HepG2 (cell line): Measurements from ENCODE around the gene LEPR. TPM values are rescaled to one million over a fixed set of nuclear protein-coding genes. Genes with fewer than 3 reads are reported as not detected.
A peak's percentile ranks its signal among the peaks of the same experiment; 100 is the strongest.

ENCODE experiments used
- ATAC-seq: fragments of 200-7000 bp; cut with Tn5 transposase; 3 replicates; pipeline ENCODE4 v1.9.1; 2020; ENCODE audit warnings: mild to moderate bottlenecking, moderate library complexity
- BruUV-seq: library from RNA; stranded (reverse); fragments of 400-500 nt; replicated peaks from 2 replicates; lab custom pipeline; 2021; lab: Mats Ljungman, UMichigan
- CTCF ChIA-PET: fragments of 300-600 bp; formaldehyde crosslinking; extraction: SDS; loops from one replicate; lab custom pipeline; 2021; ENCODE audit warnings: low total read pairs, inconsistent platforms, low intra/inter-chr PET ratio; lab: Yijun Ruan, JAX
- POLR2A ChIA-PET: fragments of 350-600 bp; sonication (Branson Sonifier 250); formaldehyde crosslinking; loops from one replicate; lab custom pipeline; 2020; ENCODE audit warnings: antibody characterized with exemption, inconsistent platforms; lab: Yijun Ruan, JAX
- DNase-seq: peaks from one replicate; pipeline ENCODE4 v3.0.0-alpha.2; 2015; ENCODE audit warnings: low spot score
- FAIRE-seq: peaks from 3 replicates; lab custom pipeline; 2011; peaks lifted over from hg19 to GRCh38; lab: Jason Lieb, UNC
- H2AFZ ChIP-seq: one replicate; pipeline ENCODE4 v1.6.1; 2011; ENCODE audit warnings: low read length, inconsistent platforms
- H3K27ac ChIP-seq: fragments of 300-600 bp; 3 replicates; pipeline ENCODE4 v1.8.0; 2011; ENCODE audit warnings: mixed run types, mild to moderate bottlenecking, mixed read lengths, low read length, inconsistent platforms; ENCODE audit not compliant: insufficient read depth; ENCODE audit errors: extremely low read length
- H3K27me3 ChIP-seq, 2 experiments: fragments of 200-600 bp in 1 of 2; 2 replicates in 1 of 2; 3 replicates in 1 of 2; pipeline versions ENCODE4 v1.6.0 to v1.8.0; 2011; ENCODE audit warnings: low read length in 2 of 2, mild to moderate bottlenecking in 2 of 2, moderate library complexity in 2 of 2, inconsistent platforms in 1 of 2; ENCODE audit not compliant: insufficient read depth in 2 of 2, control insufficient read depth in 1 of 2
- H3K36me3 ChIP-seq, 2 experiments: fragments of 200-600 bp in 1 of 2; replicated peaks in 1 of 2; 2 replicates in 1 of 2; 3 replicates in 1 of 2; pipeline versions ENCODE4 v1.5.1 to v1.8.0; 2011; ENCODE audit warnings: low read length in 2 of 2, inconsistent platforms in 1 of 2; ENCODE audit not compliant: insufficient read depth in 2 of 2, control insufficient read depth in 1 of 2
- H3K4me1 ChIP-seq: 2 replicates; pipeline ENCODE4 v1.5.1; 2012; ENCODE audit warnings: low read length, inconsistent platforms; ENCODE audit not compliant: insufficient read depth
- H3K4me2 ChIP-seq: 2 replicates; pipeline ENCODE4 v1.6.0; 2011; ENCODE audit warnings: low read depth, low read length, inconsistent platforms
- H3K4me3 ChIP-seq, 3 experiments: fragments of 200-600 bp in 1 of 3; sonication (generic), shearing (Covaris generic) in 1 of 3; replicated peaks in 1 of 3; 2 replicates each; pipeline ENCODE4 v1.5.1; 2011 to 2016; ENCODE audit warnings: low read length in 3 of 3, inconsistent platforms in 2 of 3, low read depth in 2 of 3, mild to moderate bottlenecking in 2 of 3, control low read depth in 1 of 3, mixed read lengths in 1 of 3; ENCODE audit not compliant: insufficient read depth in 1 of 3
- H3K79me2 ChIP-seq: one replicate; pipeline ENCODE4 v1.6.1; 2011; ENCODE audit warnings: low read length, inconsistent platforms; ENCODE audit not compliant: insufficient read depth
- H3K9ac ChIP-seq: 2 replicates; pipeline ENCODE4 v1.6.0; 2011; ENCODE audit warnings: mild to moderate bottlenecking, low read depth, low read length, inconsistent platforms; ENCODE audit not compliant: insufficient read depth
- H3K9me3 ChIP-seq: 2 replicates; pipeline ENCODE4 v1.5.1; 2012; ENCODE audit warnings: mild to moderate bottlenecking, low read length
- H4K20me1 ChIP-seq: 2 replicates; pipeline ENCODE4 v1.6.0; 2011; ENCODE audit warnings: inconsistent platforms, mild to moderate bottlenecking, low read length, moderate library complexity; ENCODE audit not compliant: insufficient read depth
- POLR2A ChIP-seq, 2 experiments: IDR thresholded peaks; 2 replicates each; pipeline ENCODE4 v1.6.1; 2011; ENCODE audit warnings: low read depth in 2 of 2, low read length in 2 of 2, mild to moderate bottlenecking in 1 of 2, moderate library complexity in 1 of 2; ENCODE audit not compliant: insufficient read depth in 1 of 2
- SIN3A ChIP-seq: IDR thresholded peaks from 2 replicates; pipeline ENCODE4 v1.6.1; 2011; ENCODE audit warnings: low read depth, mild to moderate bottlenecking, control low read depth, low read length, borderline replicate concordance
- TARDBP ChIP-seq: sonication (generic); formaldehyde crosslinking; IDR thresholded peaks from 2 replicates; pipeline ENCODE4 v1.8.0; 2022; ENCODE audit warnings: mild to moderate bottlenecking, missing genetic modification reagents
- ZNF674 ChIP-seq: sonication (generic); formaldehyde crosslinking; IDR thresholded peaks from 2 replicates; pipeline ENCODE4 v1.5.0; 2020; ENCODE audit warnings: low read depth, mild to moderate bottlenecking, missing genetic modification reagents
- WGBS: methylation state at CpG from one replicate; pipeline ENCODE4 v1.1.6; 2017; ENCODE audit warnings: low lambda C conversion rate; 5-methylcytosine and 5-hydroxymethylcytosine counted together
- in situ Hi-C: cut with HindIII; loops from 2 replicates; pipeline ENCODE4 v1.10.0; 2017; ENCODE audit warnings: low pct_unique_long_range_greater_than_20kb; ENCODE audit not compliant: extremely low pct_ligation_motif_present
- intact Hi-C: fragments of 100-400 bp; cut with micrococcal nuclease; formaldehyde crosslinking; loops from one replicate; pipeline ENCODE4 v1.10.0; 2022; ENCODE audit not compliant: unreplicated experiment
- polyA plus RNA-seq, 8 experiments: library from polyadenylated mRNA; depleted of rRNA in 3 of 8; stranded (reverse) in 7 of 8; unstranded in 1 of 8; fragments of >200 nt; fragmentation: Illumina TruSeq in 4 of 8; extraction: Trizol in 4 of 8; gene quantifications; 2 replicates each; pipeline versions ENCODE4 v1.2.1 to v1.2.3, GENCODE V29; 2011 to 2016; ENCODE audit warnings: low read depth in 4 of 8, missing spikeins in 1 of 8, mixed read lengths in 1 of 8; ENCODE audit not compliant: insufficient read depth in 1 of 8
- total RNA-seq, 5 experiments: library from RNA; depleted of rRNA; stranded (reverse); fragments of >200 nt; fragmentation: Illumina TruSeq; extraction: Trizol; gene quantifications; 2 replicates each; pipeline ENCODE4 v1.2.3, GENCODE V29; 2016; ENCODE audit warnings: low read depth in 1 of 5
- TF ChIP-seq, protein P1 (sequence below): sonication (generic); formaldehyde crosslinking; IDR thresholded peaks from 2 replicates; pipeline ENCODE4 v1.8.1; 2023; ENCODE audit warnings: mild to moderate bottlenecking, missing genetic modification reagents, borderline replicate concordance

LEPR gene
- total and polyA plus RNA-seq, 2 of the 13 experiments (the other 11 are each of a cell fraction or from before 2014, with no cell fraction given) = 0.60 to 1.7 TPM

DNA sequence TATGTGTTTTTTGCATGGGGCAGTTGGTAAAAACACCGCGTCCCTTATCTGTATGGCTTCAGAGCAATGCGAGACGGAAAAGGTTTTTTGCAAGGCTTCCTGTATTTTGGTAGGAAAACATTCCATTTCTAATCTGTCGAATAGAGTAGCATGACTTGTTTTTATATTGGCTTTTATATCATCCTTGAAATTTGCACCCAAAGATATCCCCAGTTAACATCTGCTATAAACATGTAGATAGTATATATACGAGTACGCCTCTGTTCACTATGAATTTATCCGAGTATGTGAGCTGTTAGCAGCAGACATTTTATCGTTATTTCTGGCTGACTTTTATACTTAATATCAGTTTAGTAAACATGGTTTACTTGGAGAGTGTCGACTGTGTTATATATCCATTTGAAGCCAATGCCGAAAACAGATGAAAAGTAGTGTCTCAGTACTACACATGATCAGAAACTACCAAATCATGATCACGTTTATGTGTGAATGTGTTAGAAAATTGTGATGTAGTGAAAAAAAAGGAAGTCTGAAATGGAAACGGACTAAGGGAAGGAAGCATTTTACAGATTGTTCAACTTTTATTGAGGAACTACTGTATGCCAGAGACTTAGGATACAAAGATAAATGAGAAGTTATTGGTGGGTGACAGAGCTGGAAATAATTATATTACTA, 1.0 kb downstream of the LEPR start:
- DNase-seq (no peak), ATAC-seq (no peak), FAIRE-seq (no peak)
- H3K4me1 ChIP-seq = peaks cover 72% of the 10 kb centered on the region
- no peaks in the 10 kb centered on the region for H4K20me1 ChIP-seq
- peaks cover 0 to 15% of the 10 kb centered on the region in 2 experiments; a peak in 3 of 5 replicates for H3K36me3 ChIP-seq
- in situ Hi-C loops = no loop called here
- WGBS = 1% methylated on average over 13 of the region's 13 CpGs
- peaks cover 38% of the 10 kb centered on the region for H3K79me2 ChIP-seq
- no peaks in the 10 kb centered on the region for H3K9me3 ChIP-seq
- ChIA-PET CTCF (no interaction called here), POLR2A (interaction anchor here (2.3 kb wide), 1 partner anchor 263 kb away, joined by 8 read pairs; no protein-coding TSS in a partner anchor)
- H3K9ac ChIP-seq = peak overlapping the region; percentile 99
- H3K27me3 ChIP-seq = no peaks in the 10 kb centered on the region; a peak in 1 of 5 replicates
- peak overlapping the region; percentile 80 to 99 (median 94) for H3K4me3 ChIP-seq
- H2AFZ ChIP-seq = no peak overlapping the region
- intact Hi-C loops = loop anchor here (2.0 to 10.0 kb wide), 5 partner anchors 46 to 357 kb away; partner anchors contain the start of gene AK4
- TF ChIP-seq POLR2A (IDR thresholded peaks at IDR 0.05; ENCODE audit: insufficient read depth in 1 of 2, low read depth in 2 of 2, low read length in 2 of 2) (no peak), SIN3A (0 out of 2 replicates have a peak, but pooled peaks have one; percentile 37)
- TSS peak; percentile 59 for BruUV-seq
- H3K4me2 ChIP-seq = peak overlapping the region; percentile 88
- H3K27ac ChIP-seq = peak overlapping the region; percentile 99

DNA sequence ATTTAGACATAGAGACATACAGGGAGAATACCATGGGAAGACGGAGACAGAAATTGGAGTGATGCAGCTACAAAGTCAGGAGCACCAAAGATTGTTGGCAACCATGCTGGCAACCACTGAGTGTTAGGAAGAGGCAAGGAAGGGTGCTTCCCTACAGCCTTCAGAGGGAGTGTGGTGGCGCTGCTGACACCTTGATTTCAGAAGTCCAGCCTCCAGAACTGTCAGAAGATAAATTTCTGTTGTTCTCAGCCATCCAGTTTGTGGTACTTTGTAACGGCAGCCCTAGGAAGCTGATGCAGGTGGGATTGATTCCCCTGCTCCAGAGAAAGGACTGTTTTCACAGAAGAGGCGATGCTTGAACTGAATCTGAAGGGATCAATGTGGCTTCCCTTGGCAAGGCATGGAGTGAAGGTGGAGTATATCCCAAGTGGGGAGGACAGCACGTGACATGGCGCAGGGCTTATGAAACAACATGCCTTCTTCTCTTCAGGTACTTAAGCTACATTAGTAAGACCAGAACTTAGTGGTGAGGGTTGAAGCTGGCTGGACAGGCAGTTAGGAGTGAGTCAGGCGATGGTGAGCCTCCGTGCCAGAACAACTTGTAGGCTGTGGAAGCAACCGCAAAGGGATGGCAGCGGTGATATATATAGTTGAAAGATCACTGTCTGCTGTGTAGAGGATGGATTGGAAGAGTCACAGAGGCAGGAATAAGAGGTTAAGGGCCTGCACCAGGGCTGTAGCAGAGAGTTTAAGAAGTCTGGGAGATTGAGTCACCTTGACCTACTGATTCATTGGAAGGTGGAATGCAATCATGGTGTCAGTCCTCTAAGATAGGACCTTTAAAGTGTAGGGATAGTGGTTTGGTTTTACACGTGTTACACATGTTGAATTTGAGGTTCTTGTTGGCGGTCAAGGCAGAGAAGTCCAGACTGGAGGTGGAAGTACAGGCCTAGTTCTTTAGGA, 2.1 kb downstream of the LEPR start:
- WGBS = 87% methylated on average over 11 of the region's 12 CpGs
- Histone ChIP-seq H3K27ac (no peak overlapping the region), H3K4me3 (peak overlapping the region; percentile 80 to 99 (median 94); a peak in 5 of 6 replicates), H3K4me2 (peak overlapping the region; percentile 88), H3K79me2 (peaks cover 38% of the 10 kb centered on the region), H2AFZ (no peak overlapping the region), H3K36me3 (peaks cover 0 to 23% of the 10 kb centered on the region in 2 experiments; a peak in 4 of 5 replicates), H3K9me3 (no peaks in the 10 kb centered on the region)
- no TSS peak for BruUV-seq
- DNase-seq = no peak
- ATAC-seq = no peak
- POLR2A ChIA-PET = no interaction called here
- no peak for FAIRE-seq
- TF ChIP-seq, protein P1, sequence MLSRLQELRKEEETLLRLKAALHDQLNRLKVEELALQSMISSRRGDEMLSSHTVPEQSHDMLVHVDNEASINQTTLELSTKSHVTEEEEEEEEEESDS (CRISPR knock-in tag) = 0 out of 2 replicates have a peak, but pooled peaks have one; percentile 45
- TF ChIP-seq TARDBP (CRISPR knock-in tag) (0 out of 2 replicates have a peak, but pooled peaks have one; percentile 40), ZNF674 (CRISPR knock-in tag) (no peak)
- TF ChIP-seq, all 625 proteins: peak for 2
- Histone ChIP-seq H3K9ac (peak overlapping the region; percentile 99; the same call in 1 of the 2 replicates), H3K27me3 (no peaks in the 10 kb centered on the region; a peak in 1 of 5 replicates), H3K4me1 (peaks cover 68% of the 10 kb centered on the region), H4K20me1 (no peaks in the 10 kb centered on the region)
- intact Hi-C loops (loop anchor here (5.0 to 10.0 kb wide), 4 partner anchors 45 to 358 kb away; partner anchors contain the start of gene AK4), in situ Hi-C loops (no loop called here)
- CTCF ChIA-PET = no interaction called here
